GF-D8 (cell line): Measurements from ENCODE around the gene SURF4.
"Not testable (repeated sequence)": the region's sequence is repeated elsewhere in the genome, so short reads cannot be mapped to it uniquely, and the experiment has no call there.

Source experiments
- DNase-seq: peaks from one replicate; lab custom pipeline; 2025; lab: John Stamatoyannopoulos, UW

The SURF4 gene

GRCh38 chr9:133333566-133333965, 42.3 kb downstream of the SURF4 start:
- no peak for DNase-seq

- no peak for DNase-seq
Measured at GRCh38 chr9:133333011-133333410, 42.8 kb downstream of the SURF4 start.

DNA sequence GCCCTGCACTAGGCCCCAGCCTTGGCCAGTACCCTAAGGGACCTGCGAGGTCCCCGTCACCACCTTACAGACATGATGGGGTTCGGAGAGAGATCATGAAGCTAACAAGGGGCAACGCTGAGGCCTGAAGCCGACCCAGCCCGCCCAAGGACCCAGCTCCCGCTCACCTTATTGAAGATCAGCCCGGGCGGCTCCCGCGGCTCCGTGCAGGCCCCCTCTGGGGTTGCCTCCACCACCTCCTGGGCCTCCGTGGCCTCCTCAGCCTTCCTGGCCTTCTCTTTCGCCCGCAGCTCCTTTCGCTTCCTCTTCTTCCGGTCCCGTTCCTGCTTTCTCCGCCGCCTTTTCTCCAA, 43.5 kb downstream of the SURF4 start:
- DNase-seq: no peak

DNA sequence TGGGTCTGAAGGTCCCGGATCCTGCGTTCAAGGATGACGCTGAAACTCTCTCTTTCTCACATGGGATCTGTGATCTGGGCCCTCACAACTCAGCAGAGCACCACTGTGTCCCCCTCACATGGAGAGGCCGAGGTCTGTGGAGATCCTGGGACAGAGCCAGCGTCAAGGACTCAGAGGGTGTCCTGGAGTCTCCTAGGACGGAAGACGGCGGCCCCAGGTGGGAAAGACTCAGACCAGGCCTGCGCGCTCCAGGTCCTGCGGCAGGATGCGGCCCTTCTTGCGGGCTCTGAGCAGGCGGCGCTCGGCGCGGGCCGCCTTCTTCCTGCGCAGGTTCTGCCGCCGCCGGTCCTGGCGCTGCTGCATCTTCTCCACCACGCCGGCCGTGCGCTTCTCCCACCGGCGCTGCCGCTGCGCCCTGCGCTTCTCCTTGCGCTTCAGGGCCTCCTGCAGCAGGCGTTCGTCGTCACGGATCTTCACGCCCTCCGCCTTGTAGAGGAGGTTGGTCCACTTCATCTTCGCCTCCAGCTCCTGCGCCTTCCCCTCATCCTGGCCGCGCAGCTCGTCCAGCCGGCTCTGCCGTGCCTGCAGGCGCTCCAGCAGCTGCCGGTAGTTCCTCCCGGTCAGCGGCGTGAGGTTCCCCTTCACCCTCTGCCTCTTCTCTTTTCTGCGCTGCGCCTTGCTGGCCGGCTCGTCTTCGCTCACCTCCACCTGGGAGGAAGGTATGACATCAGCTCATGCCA, 44.0 kb downstream of the SURF4 start:
- no peak for DNase-seq

- DNase-seq: no peak
Measured at GRCh38 chr9:133331221-133331620, 44.6 kb downstream of the SURF4 start.

DNA sequence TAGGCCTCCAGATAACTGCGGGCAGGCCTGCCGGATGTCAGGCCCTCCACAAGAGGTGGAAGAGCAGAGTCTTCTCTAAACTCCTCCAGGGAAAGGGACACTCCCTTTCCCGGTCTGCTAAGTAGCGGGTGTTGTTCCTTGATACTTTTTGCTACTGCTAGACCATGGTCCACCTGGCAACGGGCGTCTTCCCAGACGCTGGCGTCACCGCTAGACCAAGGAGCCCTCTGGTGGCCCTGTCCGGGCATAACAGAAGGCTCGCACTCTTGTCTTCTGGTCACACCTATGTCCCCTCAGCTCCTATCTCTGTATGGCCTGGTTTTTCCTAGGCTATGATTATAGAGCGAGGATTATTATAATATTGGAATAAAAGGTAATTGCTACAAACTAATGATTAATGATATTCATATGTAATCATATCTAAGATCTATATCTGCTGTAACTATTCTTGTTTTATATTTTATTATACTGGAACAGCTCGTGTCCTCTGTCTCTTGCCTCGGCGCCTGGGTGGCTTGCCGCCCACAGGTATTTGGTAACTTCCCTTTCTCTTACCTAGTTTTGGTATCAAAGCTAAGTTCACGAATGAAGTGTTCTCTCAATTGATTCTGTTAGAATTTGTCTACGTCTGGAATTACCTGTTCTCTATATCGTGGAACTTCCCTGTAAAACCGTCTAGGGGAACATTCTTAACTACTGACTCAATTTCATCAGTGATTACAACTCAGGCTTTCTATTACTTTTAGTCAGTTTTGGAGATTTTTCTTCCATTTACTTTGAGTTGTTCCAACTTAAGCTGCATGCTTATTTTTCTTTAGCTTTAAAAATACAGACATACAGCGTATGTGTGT, 46.3 kb downstream of the SURF4 start:
- DNase-seq: not testable (repeated sequence)

DNA sequence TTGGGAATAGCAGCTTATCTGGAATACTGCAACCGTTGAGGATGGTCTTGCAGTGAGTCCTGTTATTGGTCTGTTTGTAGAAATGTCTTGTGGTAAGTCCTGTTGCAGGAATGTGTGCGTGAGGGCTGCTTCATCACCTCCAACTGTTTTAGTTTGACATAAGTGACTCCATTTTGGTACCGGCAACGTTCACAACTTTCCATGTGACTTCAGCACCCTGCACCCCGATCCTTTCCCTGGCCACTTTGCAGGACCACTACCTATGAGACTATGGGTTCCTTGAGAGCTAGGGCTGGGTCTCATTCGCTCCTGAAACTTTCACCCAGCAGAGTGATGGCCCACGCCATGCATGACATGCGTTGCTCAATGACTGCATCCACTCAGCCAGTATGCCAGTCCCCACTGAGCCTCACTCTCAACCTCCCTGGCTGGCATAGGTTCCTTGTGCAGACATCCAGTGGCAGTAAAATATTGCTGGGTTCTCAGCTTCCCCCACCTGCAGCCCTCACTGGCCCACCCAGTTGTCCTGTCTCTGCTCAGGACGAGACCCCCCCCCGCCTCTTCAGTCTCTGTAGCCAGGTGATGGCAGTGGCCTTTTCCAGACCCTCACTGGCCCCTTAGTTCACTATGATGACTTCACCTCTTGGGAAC, 47.9 kb downstream of the SURF4 start:
- no peak for DNase-seq

- not testable (repeated sequence) for DNase-seq
Measured at GRCh38 chr9:133327021-133327420, 48.8 kb downstream of the SURF4 start.

DNA sequence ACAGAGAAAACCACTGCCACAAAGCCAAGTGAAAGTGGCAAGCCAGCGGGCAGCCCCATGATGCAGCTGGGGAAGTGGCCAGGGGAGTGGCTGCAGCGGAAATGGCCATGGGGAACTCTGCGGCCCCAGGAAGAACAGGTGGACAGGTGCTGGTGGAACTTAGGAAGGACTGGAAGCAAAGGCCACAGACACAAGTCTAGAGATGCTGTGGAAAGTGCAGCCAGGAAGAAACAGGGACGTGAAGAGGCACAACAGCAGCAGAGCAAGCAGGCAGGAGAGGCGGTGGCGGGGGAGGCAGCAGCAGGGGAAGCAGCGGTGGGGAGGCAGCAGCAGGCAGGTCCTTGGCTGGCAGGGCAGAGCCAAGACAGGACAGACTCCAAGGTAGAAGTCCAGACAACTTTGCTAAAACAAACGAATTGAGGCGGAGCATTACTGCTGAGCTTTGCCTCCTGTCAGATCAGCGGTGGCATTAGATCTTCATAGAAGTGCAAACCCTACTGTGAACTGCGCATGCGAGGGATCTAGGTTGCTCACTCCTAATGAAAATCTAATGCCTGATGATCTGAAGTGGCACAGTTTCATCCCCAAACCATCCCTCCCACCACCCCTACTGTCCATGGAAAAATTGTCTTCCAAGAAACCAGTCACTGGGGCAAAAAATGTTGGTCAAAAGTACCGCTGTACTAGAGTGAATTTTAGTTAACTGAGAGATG, 51.7 kb downstream of the SURF4 start:
- no peak for DNase-seq

- no peak for DNase-seq
Measured at GRCh38 chr9:133323211-133323610, 52.6 kb downstream of the SURF4 start.

- DNase-seq: no peak
Measured at GRCh38 chr9:133322701-133323100, 53.2 kb downstream of the SURF4 start.

DNA sequence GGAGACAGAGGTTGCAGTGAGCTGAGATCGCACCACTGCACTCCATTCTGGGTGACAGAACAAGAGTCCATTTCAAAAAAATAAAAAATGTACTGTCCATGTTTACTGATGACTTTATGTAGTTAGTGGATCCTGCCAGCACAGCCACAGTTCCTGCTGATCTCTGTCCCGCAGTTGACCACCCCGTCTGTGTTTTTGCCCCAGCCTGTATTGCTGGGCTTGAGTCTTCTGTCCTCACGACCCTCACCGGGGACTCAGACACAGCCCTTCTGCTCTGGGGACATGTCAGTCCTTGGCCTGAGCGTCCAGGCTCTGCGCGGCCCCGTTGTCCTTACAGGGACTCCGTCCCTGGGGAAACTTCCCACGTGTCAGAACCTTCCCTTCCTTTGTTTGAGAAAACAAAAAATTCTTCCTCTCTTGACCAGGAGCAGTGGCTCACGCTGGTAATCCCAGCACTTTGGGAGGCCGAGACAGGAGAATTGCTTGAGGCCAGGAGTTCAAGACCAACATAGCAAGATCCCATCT, 54.4 kb downstream of the SURF4 start:
- DNase-seq: no peak

GRCh38 chr9:133320421-133320881, 55.4 kb downstream of the SURF4 start:
- DNase-seq: no peak

GRCh38 chr9:133317551-133317950, 58.3 kb downstream of the SURF4 start:
- DNase-seq: not testable (repeated sequence)

- no peak for DNase-seq
Measured at GRCh38 chr9:133315997-133316396, 59.9 kb downstream of the SURF4 start.
